ENCODE data around the gene GP2.

- TF ChIP-seq CTCF (IDR thresholded peaks at IDR 0.05) (no peak), POLR2A (IDR thresholded peaks at IDR 0.05; ENCODE audit: low read length) (no peak), MYC (IDR thresholded peaks at IDR 0.05; ENCODE audit: borderline replicate concordance, low read length) (no peak), GATA3 (IDR thresholded peaks at IDR 0.05; ENCODE audit: borderline replicate concordance) (no peak), FOSL2 (IDR thresholded peaks at IDR 0.05) (no peak), FOSL2 (CRISPR knock-in tag; IDR thresholded peaks at IDR 0.05) (no peak), PHF8 (IDR thresholded peaks at IDR 0.05; ENCODE audit: borderline replicate concordance, low read depth) (no peak), ELK1 (IDR thresholded peaks at IDR 0.05; ENCODE audit: low read depth, low read length) (no peak), EP300 (IDR thresholded peaks at IDR 0.05) (no peak), ESRRA (IDR thresholded peaks at IDR 0.05; ENCODE audit: borderline replicate concordance, low read length) (no peak), CBX2 (IDR thresholded peaks at IDR 0.05; ENCODE audit: borderline replicate concordance, low read depth) (no peak), NR3C1 (IDR thresholded peaks at IDR 0.05) (no peak), ZSCAN20 (CRISPR knock-in tag; IDR thresholded peaks at IDR 0.05) (no peak), TP53 (CRISPR knock-in tag; IDR thresholded peaks at IDR 0.05) (no peak)
- TF ChIP-seq, protein P1, sequence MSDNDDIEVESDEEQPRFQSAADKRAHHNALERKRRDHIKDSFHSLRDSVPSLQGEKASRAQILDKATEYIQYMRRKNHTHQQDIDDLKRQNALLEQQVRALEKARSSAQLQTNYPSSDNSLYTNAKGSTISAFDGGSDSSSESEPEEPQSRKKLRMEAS (IDR thresholded peaks at IDR 0.05), result no peak
Observed at GRCh38 chr16:20265019-20265418, 62.3 kb downstream of the GP2 start.

All from A549 (cell line).